ENCODE measurements around the gene ENPP6.

DNA sequence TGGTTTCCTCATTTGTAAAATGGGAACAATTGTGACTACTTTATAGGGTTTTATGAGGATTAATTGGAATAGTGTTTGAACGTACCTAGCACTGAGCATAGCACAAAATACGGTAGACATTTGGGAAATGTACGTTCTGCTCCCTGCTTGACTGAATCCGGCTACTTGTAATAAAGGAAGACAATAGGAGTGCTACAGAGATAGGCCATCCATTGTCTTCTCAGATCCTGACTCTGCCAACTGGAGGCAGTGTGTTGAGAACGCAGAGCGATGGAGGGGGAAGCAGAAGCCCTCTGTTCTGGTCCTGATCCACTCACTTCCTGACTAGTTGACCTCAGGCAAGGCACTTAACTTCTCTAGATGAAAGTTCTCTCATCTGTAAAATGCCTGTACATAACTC, 26.4 kb downstream of the ENPP6 start:
- TF ChIP-seq EZH2 (IDR thresholded peaks at IDR 0.05) (no peak), POLR2AphosphoS5 (IDR thresholded peaks at IDR 0.05; ENCODE audit: borderline replicate concordance, low read depth, low read length) (no peak), FOXP2 (optimal IDR thresholded peaks at IDR 0.05; ENCODE audit: control extremely low read depth, extremely low read length, insufficient read depth) (no peak)

All from SK-N-MC (cell line).